GM19025 (cell line): ENCODE measurements around the gene STUB1.

Experiments used
- ATAC-seq: cut with Tn5 transposase; IDR thresholded peaks from one replicate; pipeline ENCODE4 v1.9.1; 2021; ENCODE audit warnings: mild to moderate bottlenecking, low read depth, moderate library complexity; ENCODE audit not compliant: unreplicated experiment

The STUB1 gene

GRCh38 chr16:662095-662494 is 18.1 kb upstream of the STUB1 start:
- ATAC-seq = no peak

GRCh38 chr16:662597-662996 is 17.6 kb upstream of the STUB1 start:
- ATAC-seq = no peak

GRCh38 chr16:666572-666971 is 13.6 kb upstream of the STUB1 start:
- ATAC-seq = no peak

GRCh38 chr16:667113-667779 is 13.0 kb upstream of the STUB1 start:
- no peak for ATAC-seq

- peak; percentile 95 for ATAC-seq
These were observed 12.3 kb upstream of the STUB1 start, which contains the start of gene RHOT2 for GRCh38 chr16:667780-668518. TSS of gene RHOT2 (plus strand) at chr16:668132. CDS start at chr16:668200, 68 bp downstream.

- no peak for ATAC-seq
These were observed 11.6 kb upstream of the STUB1 start for GRCh38 chr16:668519-669171.

- ATAC-seq = no peak
These were observed 10.5 kb upstream of the STUB1 start for GRCh38 chr16:669666-670065.

- ATAC-seq = no peak
These were observed 9.5 kb upstream of the STUB1 start for GRCh38 chr16:670485-671352.

- ATAC-seq = no peak
These were observed 8.7 kb upstream of the STUB1 start for GRCh38 chr16:671353-672131.

- ATAC-seq = no peak
These were observed 7.8 kb upstream of the STUB1 start for GRCh38 chr16:672371-672770.

GRCh38 chr16:672851-673250 is 7.4 kb upstream of the STUB1 start:
- ATAC-seq = no peak

GRCh38 chr16:673399-673991 is 6.7 kb upstream of the STUB1 start:
- no peak for ATAC-seq

- no peak for ATAC-seq
These were observed 5.9 kb upstream of the STUB1 start for GRCh38 chr16:674214-674881.

GRCh38 chr16:674968-675883 is 5.0 kb upstream of the STUB1 start, which contains the start of gene RHBDL1:
TSS of gene RHBDL1 (plus strand) at chr16:675671. CDS start at chr16:675791, 120 bp downstream.
- no peak for ATAC-seq

GRCh38 chr16:675884-676564 is 4.2 kb upstream of the STUB1 start:
- no peak for ATAC-seq

- no peak for ATAC-seq
These were observed 3.7 kb upstream of the STUB1 start for GRCh38 chr16:676565-676902.

GRCh38 chr16:676913-677312 is 3.3 kb upstream of the STUB1 start:
- no peak for ATAC-seq
